ENCODE measurements around the gene KRTAP12-2.
"Not testable (repeated sequence)": the region's sequence is repeated elsewhere in the genome, so short reads cannot be mapped to it uniquely, and the experiment has no call there.

The KRTAP12-2 gene

GRCh38 chr21:44702111-44702972, 35.6 kb upstream of the KRTAP12-2 start:
- no peak for DNase-seq (ENCODE audit: low read depth in 2 of 2)

- DNase-seq (ENCODE audit: low read depth in 2 of 2) = no peak
Measured at GRCh38 chr21:44701541-44701940, 34.8 kb upstream of the KRTAP12-2 start.

GRCh38 chr21:44701023-44701400, 34.3 kb upstream of the KRTAP12-2 start:
- DNase-seq (ENCODE audit: low read depth in 2 of 2) = no peak

- no peak for DNase-seq (ENCODE audit: low read depth in 2 of 2)
Measured at GRCh38 chr21:44700101-44701022, 33.6 kb upstream of the KRTAP12-2 start.

- DNase-seq (ENCODE audit: low read depth in 2 of 2) = no peak
Measured at GRCh38 chr21:44699502-44700001, 32.8 kb upstream of the KRTAP12-2 start.

GRCh38 chr21:44697811-44698734, 31.3 kb upstream of the KRTAP12-2 start:
- no peak for DNase-seq (ENCODE audit: low read depth in 2 of 2)

- DNase-seq (ENCODE audit: low read depth in 2 of 2) = not testable (repeated sequence)
Measured at GRCh38 chr21:44697172-44697810, 30.6 kb upstream of the KRTAP12-2 start, which contains the start of gene KRTAP10-12. Gene KRTAP10-12 (plus strand): TSS chr21:44697172. CDS start chr21:44697202, 30 bp downstream.

GRCh38 chr21:44696572-44696971, 29.8 kb upstream of the KRTAP12-2 start:
- DNase-seq (ENCODE audit: low read depth in 2 of 2) = no peak

- no peak for DNase-seq (ENCODE audit: low read depth in 2 of 2)
Measured at GRCh38 chr21:44695641-44696040, 28.9 kb upstream of the KRTAP12-2 start.

- no peak for DNase-seq (ENCODE audit: low read depth in 2 of 2)
Measured at GRCh38 chr21:44695184-44695583, 28.5 kb upstream of the KRTAP12-2 start.

- no peak for DNase-seq (ENCODE audit: low read depth in 2 of 2)
Measured at GRCh38 chr21:44694776-44695175, 28.0 kb upstream of the KRTAP12-2 start.

- no peak for DNase-seq (ENCODE audit: low read depth in 2 of 2)
Measured at GRCh38 chr21:44692798-44693512, 26.2 kb upstream of the KRTAP12-2 start.

- DNase-seq (ENCODE audit: low read depth in 2 of 2) = no peak
Measured at GRCh38 chr21:44691686-44692085, 25.0 kb upstream of the KRTAP12-2 start.

- not testable (repeated sequence) for DNase-seq (ENCODE audit: low read depth in 2 of 2)
Measured at GRCh38 chr21:44689740-44690139, 23.0 kb upstream of the KRTAP12-2 start.

GRCh38 chr21:44687671-44688070, 20.9 kb upstream of the KRTAP12-2 start:
- DNase-seq (ENCODE audit: low read depth in 2 of 2) = no peak

- no peak for DNase-seq (ENCODE audit: low read depth in 2 of 2)
Measured at GRCh38 chr21:44686843-44687561, 20.3 kb upstream of the KRTAP12-2 start.

GRCh38 chr21:44686000-44686781, 19.5 kb upstream of the KRTAP12-2 start:
- DNase-seq (ENCODE audit: low read depth in 2 of 2) = no peak

GRCh38 chr21:44685050-44685449, 18.3 kb upstream of the KRTAP12-2 start:
- not testable (repeated sequence) for DNase-seq (ENCODE audit: low read depth in 2 of 2)

GRCh38 chr21:44684483-44684882, 17.8 kb upstream of the KRTAP12-2 start:
- DNase-seq (ENCODE audit: low read depth in 2 of 2) = no peak
